Esophagus squamous epithelium (tissue), 4 donors: Measurements from ENCODE around the gene SERPINF2.
"Not testable (repeated sequence)": the region's sequence is repeated elsewhere in the genome, so short reads cannot be mapped to it uniquely, and the experiment has no call there.

Experiments
- POLR2A ChIP-seq, 4 donors: fragments of 450-650 bp; IDR thresholded peaks; one replicate each; pipeline ENCODE4 v1.6.1; 2017; ENCODE audit warnings: antibody characterized with exemption in 4 of 4, mild to moderate bottlenecking in 4 of 4, moderate library complexity in 3 of 4
- TF ChIP-seq, protein P1 (sequence below), 6 experiments: fragments of 450-650 bp in 4 of 6; fragments of 200-600 bp in 2 of 6; sonication (generic) in 2 of 6; IDR thresholded peaks; one replicate each; pipeline ENCODE4 v1.5.1; 2016 to 2019; ENCODE audit warnings: antibody characterized with exemption in 6 of 6, mild to moderate bottlenecking in 4 of 6, moderate library complexity in 4 of 6

DNA sequence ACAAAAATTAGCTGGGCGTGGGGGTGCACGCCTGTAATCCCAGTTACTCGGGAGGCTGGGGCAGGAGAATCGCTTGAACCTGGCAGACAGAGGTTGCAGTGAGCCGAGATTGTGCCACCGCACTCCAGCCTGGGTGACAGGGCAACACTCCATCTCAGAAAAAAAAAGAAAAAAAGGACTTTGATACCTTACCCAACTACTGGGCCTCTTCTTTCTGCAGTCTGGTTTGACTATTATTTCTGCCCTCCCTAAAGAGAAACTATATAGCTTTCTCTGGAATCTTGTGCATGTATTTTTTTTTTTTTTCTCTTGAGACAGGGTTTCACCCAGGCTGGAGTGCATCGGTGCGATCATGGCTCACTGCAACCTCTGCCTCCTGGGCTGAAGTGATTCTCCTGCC, 55.2 kb downstream of the SERPINF2 start:
- TF ChIP-seq POLR2A (IDR thresholded peaks at IDR 0.05), result not testable (repeated sequence)
- TF ChIP-seq, protein P1, sequence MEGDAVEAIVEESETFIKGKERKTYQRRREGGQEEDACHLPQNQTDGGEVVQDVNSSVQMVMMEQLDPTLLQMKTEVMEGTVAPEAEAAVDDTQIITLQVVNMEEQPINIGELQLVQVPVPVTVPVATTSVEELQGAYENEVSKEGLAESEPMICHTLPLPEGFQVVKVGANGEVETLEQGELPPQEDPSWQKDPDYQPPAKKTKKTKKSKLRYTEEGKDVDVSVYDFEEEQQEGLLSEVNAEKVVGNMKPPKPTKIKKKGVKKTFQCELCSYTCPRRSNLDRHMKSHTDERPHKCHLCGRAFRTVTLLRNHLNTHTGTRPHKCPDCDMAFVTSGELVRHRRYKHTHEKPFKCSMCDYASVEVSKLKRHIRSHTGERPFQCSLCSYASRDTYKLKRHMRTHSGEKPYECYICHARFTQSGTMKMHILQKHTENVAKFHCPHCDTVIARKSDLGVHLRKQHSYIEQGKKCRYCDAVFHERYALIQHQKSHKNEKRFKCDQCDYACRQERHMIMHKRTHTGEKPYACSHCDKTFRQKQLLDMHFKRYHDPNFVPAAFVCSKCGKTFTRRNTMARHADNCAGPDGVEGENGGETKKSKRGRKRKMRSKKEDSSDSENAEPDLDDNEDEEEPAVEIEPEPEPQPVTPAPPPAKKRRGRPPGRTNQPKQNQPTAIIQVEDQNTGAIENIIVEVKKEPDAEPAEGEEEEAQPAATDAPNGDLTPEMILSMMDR (IDR thresholded peaks at IDR 0.05), result not testable (repeated sequence)
